CD4-positive, alpha-beta memory T cell (primary cell): Measurements from ENCODE around the gene GRIK1. TPM values are rescaled to one million over a fixed set of nuclear protein-coding genes. Genes with fewer than 3 reads are reported as not detected.
"Not testable (repeated sequence)": the region's sequence is repeated elsewhere in the genome, so short reads cannot be mapped to it uniquely, and the experiment has no call there.

Experiments used
- CTCF ChIA-PET: fragments of 350-600 bp; sonication (Branson Sonifier 250); formaldehyde crosslinking; loops from one replicate; lab custom pipeline; 2021; ENCODE audit warnings: inconsistent platforms; ENCODE audit not compliant: partially characterized antibody; lab: Charles Lee
- POLR2A ChIA-PET: fragments of 350-600 bp; sonication (Branson Sonifier 250); formaldehyde crosslinking; loops from one replicate; lab custom pipeline; 2021; ENCODE audit not compliant: partially characterized antibody; lab: Charles Lee
- DNase-seq, 5 donors: peaks; one replicate each; pipeline versions ENCODE4 v3.0.0 to v3.0.0-alpha.2; 2020 to 2022; ENCODE audit warnings: mixed read lengths in 1 of 5
- H3K27ac ChIP-seq: one replicate; pipeline ENCODE4 v1.7.0; 2013; ENCODE audit warnings: low read depth, low read length
- H3K27me3 ChIP-seq: 2 replicates; pipeline ENCODE4 v1.7.0; 2013; ENCODE audit warnings: mild to moderate bottlenecking, low read length, moderate library complexity; ENCODE audit not compliant: insufficient read depth
- H3K36me3 ChIP-seq: 2 replicates; pipeline ENCODE4 v1.7.0; 2013; ENCODE audit warnings: mild to moderate bottlenecking, low read length, moderate library complexity; ENCODE audit not compliant: insufficient read depth
- H3K4me1 ChIP-seq: 2 replicates; pipeline ENCODE4 v1.7.0; 2013; ENCODE audit warnings: mild to moderate bottlenecking, low read length, moderate library complexity; ENCODE audit not compliant: insufficient read depth
- H3K4me3 ChIP-seq, 2 donors: one replicate each; pipeline ENCODE4 v1.7.0; 2013; ENCODE audit warnings: low read length in 2 of 2, mild to moderate bottlenecking in 1 of 2
- H3K9me3 ChIP-seq, 2 donors: one replicate each; pipeline ENCODE4 v1.7.0; 2013; ENCODE audit warnings: low read length in 2 of 2, control low read depth in 1 of 2; ENCODE audit not compliant: control insufficient read depth in 1 of 2
- H3K27ac Mint-ChIP-seq, 7 donors: one replicate each; pipeline ENCODE4 v1.8.0; 2020 to 2021; ENCODE audit warnings: mixed read lengths in 7 of 7, mild to moderate bottlenecking in 6 of 7, inconsistent platforms in 3 of 7, moderate library complexity in 3 of 7
- H3K27me3 Mint-ChIP-seq, 2 donors: one replicate each; pipeline ENCODE4 v1.8.0; 2020 to 2021; ENCODE audit warnings: mixed read lengths in 2 of 2
- H3K36me3 Mint-ChIP-seq, 2 donors: one replicate each; pipeline ENCODE4 v1.8.0; 2020 to 2021; ENCODE audit warnings: mixed read lengths in 2 of 2, inconsistent platforms in 1 of 2, mild to moderate bottlenecking in 1 of 2
- H3K4me1 Mint-ChIP-seq, 4 donors: one replicate each; pipeline ENCODE4 v1.8.0; 2020 to 2021; ENCODE audit warnings: mixed read lengths in 4 of 4, mild to moderate bottlenecking in 1 of 4
- H3K4me3 Mint-ChIP-seq, 8 donors: one replicate each; pipeline ENCODE4 v1.8.0; 2020 to 2021; ENCODE audit warnings: mixed read lengths in 8 of 8, mild to moderate bottlenecking in 7 of 8, moderate library complexity in 6 of 8, inconsistent platforms in 3 of 8
- H3K9me3 Mint-ChIP-seq, 8 donors: one replicate each; pipeline ENCODE4 v1.8.0; 2020 to 2021; ENCODE audit warnings: mixed read lengths in 8 of 8, mild to moderate bottlenecking in 5 of 8, inconsistent platforms in 3 of 8, moderate library complexity in 1 of 8
- intact Hi-C: fragments of 100-400 bp; cut with micrococcal nuclease; formaldehyde crosslinking; loops from one replicate; pipeline ENCODE4 v1.15.1; 2023
- polyA plus RNA-seq, 2 donors: library from polyadenylated mRNA; unstranded; fragments of 300-500 nt; fragmentation: Illumina TruSeq; gene quantifications; one replicate each; pipeline ENCODE4 v1.2.3, GENCODE V29; 2021
- total RNA-seq, 2 experiments: library from RNA; stranded (reverse); gene quantifications; one replicate each; pipeline ENCODE4 v1.2.3, GENCODE V29; 2021

The GRIK1 gene
- total and polyA plus RNA-seq, 4 experiments from 2014 or later, result not detected

DNA sequence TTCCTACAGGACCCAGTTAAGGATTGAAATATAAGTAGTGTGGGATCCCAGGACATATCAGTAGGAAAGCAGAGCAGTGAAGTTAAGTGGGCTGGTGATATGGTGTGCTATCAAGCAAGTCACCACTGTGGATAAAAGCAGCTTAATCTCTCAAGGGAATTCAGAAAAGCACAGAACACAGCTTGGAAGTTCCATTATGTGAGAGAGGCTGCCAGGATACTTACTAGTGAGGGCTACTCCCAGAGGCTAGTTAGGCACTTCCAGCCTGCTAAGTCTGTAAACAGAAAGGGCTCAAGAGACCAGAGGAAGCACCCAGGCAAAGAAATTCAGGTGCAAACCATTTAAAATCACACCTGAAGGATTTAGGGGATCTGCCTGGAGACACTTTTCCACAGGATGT lies 18.8 kb upstream of the GRIK1 start:
- CTCF ChIA-PET, result no interaction called here
- no peak for DNase-seq
- Mint-ChIP-seq H3K9me3 (peaks cover 0 to 7% (median 2%) of the 10 kb centered on the region in 8 donors), H3K36me3 (no peaks in the 10 kb centered on the region), H3K4me1 (no peaks in the 10 kb centered on the region), H3K4me3 (no peak overlapping the region), H3K27me3 (no peaks in the 10 kb centered on the region), H3K27ac (no peak overlapping the region)
- Histone ChIP-seq H3K4me1 (no peaks in the 10 kb centered on the region), H3K4me3 (no peak overlapping the region), H3K27ac (no peak overlapping the region), H3K9me3 (no peaks in the 10 kb centered on the region), H3K27me3 (no peaks in the 10 kb centered on the region), H3K36me3 (no peaks in the 10 kb centered on the region)
- POLR2A ChIA-PET, result no interaction called here
- intact Hi-C loops, result no loop called here

DNA sequence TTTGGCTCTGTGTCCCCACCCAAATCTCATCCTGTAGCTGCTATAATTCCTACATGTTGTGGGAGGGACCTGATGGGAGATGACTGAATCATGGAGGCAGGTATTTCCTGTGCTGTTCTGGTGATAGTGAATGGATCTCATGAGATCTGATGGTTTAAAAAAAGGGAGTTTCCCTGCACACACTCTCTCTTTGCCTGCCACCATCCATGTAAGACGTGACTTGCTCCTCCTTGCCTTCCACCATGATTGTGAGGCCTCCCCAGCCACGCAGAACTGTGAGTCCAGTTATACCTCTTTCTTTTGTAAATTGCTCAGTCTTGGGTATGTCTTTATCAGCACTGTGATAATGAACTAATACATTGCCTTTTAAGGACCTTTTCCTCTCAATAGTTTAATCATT lies 18.2 kb upstream of the GRIK1 start:
- H3K27me3 Mint-ChIP-seq, H3K4me1 ChIP-seq, H3K36me3 Mint-ChIP-seq, H3K4me1 Mint-ChIP-seq, H3K27me3 ChIP-seq, DNase-seq, H3K27ac Mint-ChIP-seq, H3K27ac ChIP-seq, H3K36me3 ChIP-seq, POLR2A ChIA-PET, intact Hi-C loops, H3K9me3 Mint-ChIP-seq, CTCF ChIA-PET, H3K4me3 Mint-ChIP-seq, H3K9me3 ChIP-seq, H3K4me3 ChIP-seq: not testable (repeated sequence)

DNA sequence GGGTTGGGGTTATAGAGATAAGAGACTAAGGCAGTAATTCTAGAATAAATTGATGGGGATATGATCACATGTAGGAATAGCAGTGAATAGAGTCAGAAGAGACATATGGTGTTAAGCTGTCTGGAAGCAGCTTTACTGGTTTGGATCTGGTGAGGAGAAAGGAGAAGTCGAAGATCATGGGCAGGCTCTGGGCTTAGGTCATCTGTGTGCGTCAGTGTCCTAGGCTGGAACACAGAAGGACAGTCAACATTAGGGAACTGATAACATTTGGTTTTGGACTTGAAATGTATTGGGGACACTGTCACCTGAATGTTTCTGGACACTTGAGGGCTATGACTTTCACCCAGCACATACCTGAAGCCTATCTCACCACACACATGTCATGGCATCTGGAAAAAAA lies 13.9 kb upstream of the GRIK1 start:
- Mint-ChIP-seq H3K4me3 (no peak overlapping the region), H3K36me3 (no peaks in the 10 kb centered on the region)

GRCh38 chr21:29953072-29953471 lies 13.3 kb upstream of the GRIK1 start:
- Mint-ChIP-seq H3K27ac (no peak overlapping the region), H3K36me3 (no peaks in the 10 kb centered on the region), H3K4me3 (no peak overlapping the region), H3K4me1 (no peaks in the 10 kb centered on the region), H3K27me3 (no peaks in the 10 kb centered on the region), H3K9me3 (peaks cover 0 to 4% (median under 1%) of the 10 kb centered on the region in 8 donors)
- H3K27me3 ChIP-seq, result no peaks in the 10 kb centered on the region
- H3K4me3 ChIP-seq, result no peak overlapping the region
- DNase-seq, result no peak
- H3K27ac ChIP-seq, result no peak overlapping the region
- CTCF ChIA-PET, result no interaction called here
- POLR2A ChIA-PET, result no interaction called here
- H3K4me1 ChIP-seq, result no peaks in the 10 kb centered on the region
- intact Hi-C loops, result no loop called here
- no peaks in the 10 kb centered on the region for H3K36me3 ChIP-seq
- H3K9me3 ChIP-seq, result no peaks in the 10 kb centered on the region

More for the DNA sequence above, 13.9 kb upstream of the GRIK1 start:
- Mint-ChIP-seq H3K9me3 (peaks cover 0 to 6% (median under 1%) of the 10 kb centered on the region in 8 donors), H3K27ac (no peak overlapping the region), H3K4me1 (no peaks in the 10 kb centered on the region), H3K27me3 (no peaks in the 10 kb centered on the region)
- no peaks in the 10 kb centered on the region for H3K9me3 ChIP-seq
- no peaks in the 10 kb centered on the region for H3K27me3 ChIP-seq
- POLR2A ChIA-PET, result no interaction called here
- intact Hi-C loops, result no loop called here
- DNase-seq, result no peak
- H3K4me1 ChIP-seq, result no peaks in the 10 kb centered on the region
- H3K27ac ChIP-seq, result no peak overlapping the region
- CTCF ChIA-PET, result no interaction called here
- H3K36me3 ChIP-seq, result no peaks in the 10 kb centered on the region
- H3K4me3 ChIP-seq, result no peak overlapping the region

GRCh38 chr21:29951911-29952310 lies 12.1 kb upstream of the GRIK1 start:
- Histone ChIP-seq H3K4me1 (no peaks in the 10 kb centered on the region), H3K27ac (no peak overlapping the region), H3K27me3 (no peaks in the 10 kb centered on the region), H3K36me3 (no peaks in the 10 kb centered on the region), H3K9me3 (no peaks in the 10 kb centered on the region), H3K4me3 (no peak overlapping the region)
- Mint-ChIP-seq H3K9me3 (peaks cover 0 to 4% (median 0%) of the 10 kb centered on the region in 8 donors), H3K4me1 (no peaks in the 10 kb centered on the region), H3K36me3 (no peaks in the 10 kb centered on the region), H3K27me3 (peaks cover 0 to under 1% of the 10 kb centered on the region in 2 donors), H3K27ac (no peak overlapping the region), H3K4me3 (no peak overlapping the region)
- POLR2A ChIA-PET, result no interaction called here
- CTCF ChIA-PET, result no interaction called here
- DNase-seq, result no peak
- intact Hi-C loops, result no loop called here

DNA sequence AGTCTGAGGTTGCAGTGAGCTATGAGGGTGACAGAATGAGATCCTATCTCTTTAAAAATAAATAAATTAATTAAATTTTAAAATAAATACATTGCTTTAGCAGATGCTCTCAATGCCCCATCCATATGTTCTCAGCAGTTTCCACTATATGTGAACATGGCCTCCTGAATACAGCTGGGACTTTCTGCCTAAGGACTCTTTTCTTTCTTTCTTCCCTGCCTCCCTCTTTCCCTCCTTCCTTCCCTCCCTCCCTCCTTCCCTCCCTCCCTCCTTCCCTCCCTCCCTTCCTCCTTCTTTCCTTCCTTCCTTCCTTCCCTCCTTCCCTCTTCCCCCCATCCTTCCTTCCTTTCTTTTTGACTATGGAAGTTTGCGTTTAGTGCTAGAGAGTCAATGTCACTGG lies 10.2 kb upstream of the GRIK1 start:
- no peaks in the 10 kb centered on the region for H3K27me3 ChIP-seq
- H3K27me3 Mint-ChIP-seq, result peaks cover 0 to 2% of the 10 kb centered on the region in 2 donors
- no peak overlapping the region for H3K4me3 ChIP-seq
- no peak overlapping the region for H3K27ac ChIP-seq
- no peaks in the 10 kb centered on the region for H3K36me3 Mint-ChIP-seq
- H3K4me1 ChIP-seq, result no peaks in the 10 kb centered on the region
- no peaks in the 10 kb centered on the region for H3K36me3 ChIP-seq
- no peak overlapping the region for H3K4me3 Mint-ChIP-seq
- peaks cover 0 to 3% (median 0%) of the 10 kb centered on the region in 8 donors for H3K9me3 Mint-ChIP-seq
- no peaks in the 10 kb centered on the region for H3K9me3 ChIP-seq
- ChIA-PET CTCF (no interaction called here), POLR2A (no interaction called here)
- intact Hi-C loops, result no loop called here
- DNase-seq, result no peak
- no peak overlapping the region for H3K27ac Mint-ChIP-seq
- no peaks in the 10 kb centered on the region for H3K4me1 Mint-ChIP-seq

DNA sequence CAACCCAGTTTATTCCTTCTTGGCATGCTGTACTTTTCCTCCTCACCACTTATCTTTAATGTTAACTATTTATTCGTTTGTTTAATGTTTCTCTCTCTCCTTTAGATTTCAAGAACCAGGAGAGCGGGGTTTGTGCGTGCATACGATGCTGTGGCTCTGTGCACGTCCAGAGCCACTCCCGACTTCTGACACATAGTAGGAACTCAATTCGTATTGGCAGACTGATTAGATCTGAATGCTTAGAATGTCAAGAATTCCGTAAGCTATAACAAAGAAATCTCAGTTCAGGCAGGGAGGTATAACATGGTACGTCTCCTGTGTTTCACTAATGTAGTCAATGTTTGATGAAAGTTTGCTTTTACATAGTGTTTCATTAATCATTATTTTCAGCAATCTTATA lies 7.3 kb upstream of the GRIK1 start:
- H3K4me3 ChIP-seq, result no peak overlapping the region
- DNase-seq, result no peak
- Mint-ChIP-seq H3K36me3 (no peaks in the 10 kb centered on the region), H3K27me3 (peaks cover 2 to 4% of the 10 kb centered on the region in 2 donors), H3K4me1 (no peaks in the 10 kb centered on the region), H3K27ac (no peak overlapping the region), H3K4me3 (no peak overlapping the region), H3K9me3 (peaks cover 0 to 5% (median under 1%) of the 10 kb centered on the region in 8 donors)
- H3K4me1 ChIP-seq, result no peaks in the 10 kb centered on the region
- intact Hi-C loops, result no loop called here
- ChIA-PET CTCF (interaction anchor here (1.1 kb wide), 1 partner anchor 39 kb away, joined by 3 read pairs; no protein-coding TSS in a partner anchor), POLR2A (no interaction called here)
- H3K27ac ChIP-seq, result no peak overlapping the region
- H3K9me3 ChIP-seq, result no peaks in the 10 kb centered on the region
- H3K27me3 ChIP-seq, result no peaks in the 10 kb centered on the region
- H3K36me3 ChIP-seq, result no peaks in the 10 kb centered on the region

GRCh38 chr21:29943885-29944284 lies 4.1 kb upstream of the GRIK1 start:
- no peaks in the 10 kb centered on the region for H3K36me3 ChIP-seq
- no peak overlapping the region for H3K4me3 ChIP-seq
- H3K9me3 ChIP-seq, result no peaks in the 10 kb centered on the region
- Mint-ChIP-seq H3K4me1 (peaks cover 0 to 9% (median 3%) of the 10 kb centered on the region in 4 donors), H3K4me3 (no peak overlapping the region), H3K36me3 (no peaks in the 10 kb centered on the region), H3K9me3 (peaks cover 0 to 8% (median 4%) of the 10 kb centered on the region in 8 donors), H3K27ac (no peak overlapping the region), H3K27me3 (peaks cover 8 to 11% of the 10 kb centered on the region in 2 donors)
- intact Hi-C loops, result no loop called here
- ChIA-PET CTCF (no interaction called here), POLR2A (no interaction called here)
- H3K27me3 ChIP-seq, result no peaks in the 10 kb centered on the region
- H3K27ac ChIP-seq, result no peak overlapping the region
- DNase-seq, result no peak
- H3K4me1 ChIP-seq, result no peaks in the 10 kb centered on the region
